Activated T-cell treated with anti-CD3 and anti-CD28 coated beads, Interleukin-2, amount 50 U/mL, for 4 hours (primary cell): ENCODE results near the gene MASP2. TPM values are rescaled to one million over a fixed set of nuclear protein-coding genes. Genes with fewer than 3 reads are reported as not detected.
"Not testable (repeated sequence)": the region's sequence is repeated elsewhere in the genome, so short reads cannot be mapped to it uniquely, and the experiment has no call there.

Experiments used
- ATAC-seq, 2 donors: fragments of 200-7000 bp; cut with Tn5 transposase; one replicate each; pipeline ENCODE4 v1.10.0; 2021
- DNase-seq: peaks from one replicate; pipeline ENCODE4 v3.0.0-alpha.2; 2020
- H3K27me3 Mint-ChIP-seq: one replicate; pipeline ENCODE4 v1.8.0; 2021; ENCODE audit warnings: low read depth, mixed read lengths
- H3K36me3 Mint-ChIP-seq: one replicate; pipeline ENCODE4 v1.8.0; 2022; ENCODE audit warnings: mixed read lengths; ENCODE audit not compliant: insufficient read depth
- H3K4me1 Mint-ChIP-seq: one replicate; pipeline ENCODE4 v1.8.0; 2021; ENCODE audit warnings: low read depth, mixed read lengths
- H3K4me3 Mint-ChIP-seq: one replicate; pipeline ENCODE4 v1.8.0; 2021; ENCODE audit warnings: mild to moderate bottlenecking, moderate library complexity, mixed read lengths
- H3K9me3 Mint-ChIP-seq: one replicate; pipeline ENCODE4 v1.8.0; 2021; ENCODE audit warnings: mixed read lengths
- total RNA-seq, 3 donors: library from RNA; stranded (reverse); gene quantifications; one replicate each; pipeline ENCODE4 v1.2.1, GENCODE V29; 2021

Gene MASP2
- total RNA-seq, 3 donors from 2014 or later, result 0.48 to 1.0 (median 0.50) TPM

- H3K4me3 Mint-ChIP-seq, result no peak overlapping the region
- no peaks in the 10 kb centered on the region for H3K9me3 Mint-ChIP-seq
- peaks cover 2% of the 10 kb centered on the region for H3K4me1 Mint-ChIP-seq
- DNase-seq, result no peak
- H3K36me3 Mint-ChIP-seq, result peaks cover 9% of the 10 kb centered on the region
- H3K27me3 Mint-ChIP-seq, result no peaks in the 10 kb centered on the region
- ATAC-seq, result peak; percentile 7 to 18
These were observed 15.3 kb downstream of the MASP2 start for GRCh38 chr1:11031624-11032262.

- ATAC-seq (no peak), DNase-seq (no peak)
- no peaks in the 10 kb centered on the region for H3K27me3 Mint-ChIP-seq
- H3K4me3 Mint-ChIP-seq, result no peak overlapping the region
- peaks cover 12% of the 10 kb centered on the region for H3K36me3 Mint-ChIP-seq
- peaks cover 3% of the 10 kb centered on the region for H3K4me1 Mint-ChIP-seq
- H3K9me3 Mint-ChIP-seq, result no peaks in the 10 kb centered on the region
These were observed 16.2 kb downstream of the MASP2 start for GRCh38 chr1:11030865-11031264.

DNA sequence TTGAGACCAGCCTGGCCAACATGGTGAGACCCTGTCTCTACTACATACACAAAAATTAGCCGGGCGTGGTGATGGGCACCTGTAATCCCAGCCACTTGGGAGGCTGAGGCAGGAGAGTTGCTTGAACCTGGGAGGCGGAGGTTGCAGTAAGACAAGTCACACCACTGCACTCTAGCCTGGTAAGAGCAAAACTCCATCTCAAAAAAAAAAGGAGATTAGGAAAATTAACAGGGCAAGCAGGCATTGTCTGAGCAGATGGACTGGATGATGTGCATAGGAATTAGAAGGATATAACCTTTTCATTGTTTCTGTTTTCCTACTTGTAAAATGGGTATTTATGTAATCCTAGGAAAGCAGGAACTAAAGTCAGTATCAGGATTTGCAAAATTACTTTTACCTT, 19.0 kb downstream of the MASP2 start:
- Mint-ChIP-seq H3K9me3 (no peaks in the 10 kb centered on the region), H3K4me3 (no peak overlapping the region), H3K4me1 (peaks cover 17% of the 10 kb centered on the region), H3K36me3 (peaks cover 30% of the 10 kb centered on the region), H3K27me3 (no peaks in the 10 kb centered on the region)
- DNase-seq (no peak), ATAC-seq (no peak)

- no peak for DNase-seq
- Mint-ChIP-seq H3K27me3 (no peaks in the 10 kb centered on the region), H3K4me3 (no peak overlapping the region), H3K9me3 (no peaks in the 10 kb centered on the region), H3K4me1 (peaks cover 19% of the 10 kb centered on the region), H3K36me3 (peaks cover 34% of the 10 kb centered on the region)
- ATAC-seq, result no peak
These were observed 19.7 kb downstream of the MASP2 start for GRCh38 chr1:11027316-11027715.

GRCh38 chr1:11026903-11027302, 20.1 kb downstream of the MASP2 start:
- Mint-ChIP-seq H3K27me3 (no peaks in the 10 kb centered on the region), H3K4me3 (no peak overlapping the region), H3K9me3 (no peaks in the 10 kb centered on the region), H3K36me3 (peaks cover 39% of the 10 kb centered on the region), H3K4me1 (peaks cover 22% of the 10 kb centered on the region)
- no peak for DNase-seq
- ATAC-seq, result no peak

GRCh38 chr1:11026052-11026451, 21.0 kb downstream of the MASP2 start:
- peaks cover 23% of the 10 kb centered on the region for H3K4me1 Mint-ChIP-seq
- no peak for ATAC-seq

DNA sequence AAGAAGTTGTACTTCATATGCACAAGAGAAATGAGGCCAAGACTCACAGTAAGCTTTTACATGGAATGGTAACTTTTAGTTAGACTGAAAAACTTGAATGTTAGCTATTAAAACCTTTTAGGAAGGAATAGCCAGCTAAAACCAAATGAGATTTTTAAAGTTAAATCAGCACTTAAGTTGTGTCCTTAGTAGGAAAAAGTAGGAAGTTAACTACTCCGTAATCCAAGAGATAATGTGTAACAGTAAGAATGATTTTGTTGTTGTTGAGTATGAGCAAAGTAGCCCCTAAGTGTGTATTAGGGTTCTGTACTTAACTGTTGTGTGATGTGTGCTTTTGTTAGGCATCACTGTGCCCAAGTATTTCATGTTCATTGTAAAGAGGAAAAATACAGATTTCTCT, 21.4 kb downstream of the MASP2 start:
- no peak for ATAC-seq
- Mint-ChIP-seq H3K4me3 (no peak overlapping the region), H3K4me1 (peaks cover 23% of the 10 kb centered on the region), H3K9me3 (no peaks in the 10 kb centered on the region), H3K36me3 (peaks cover 45% of the 10 kb centered on the region), H3K27me3 (no peaks in the 10 kb centered on the region)
- DNase-seq, result no peak

More at GRCh38 chr1:11026052-11026451, 21.0 kb downstream of the MASP2 start:
- H3K27me3 Mint-ChIP-seq, result no peaks in the 10 kb centered on the region
- DNase-seq, result no peak
- H3K4me3 Mint-ChIP-seq, result no peak overlapping the region
- H3K36me3 Mint-ChIP-seq, result peaks cover 45% of the 10 kb centered on the region
- H3K9me3 Mint-ChIP-seq, result no peaks in the 10 kb centered on the region

- H3K9me3 Mint-ChIP-seq, result no peaks in the 10 kb centered on the region
- H3K36me3 Mint-ChIP-seq, result peaks cover 43% of the 10 kb centered on the region
- H3K4me3 Mint-ChIP-seq, result no peak overlapping the region
- H3K27me3 Mint-ChIP-seq, result no peaks in the 10 kb centered on the region
- H3K4me1 Mint-ChIP-seq, result peaks cover 23% of the 10 kb centered on the region
- DNase-seq (no peak), ATAC-seq (no peak)
These were observed 22.2 kb downstream of the MASP2 start for GRCh38 chr1:11024874-11025203.

GRCh38 chr1:11024154-11024873, 22.7 kb downstream of the MASP2 start:
- Mint-ChIP-seq H3K36me3 (peaks cover 43% of the 10 kb centered on the region), H3K9me3 (no peaks in the 10 kb centered on the region), H3K4me3 (no peak overlapping the region), H3K27me3 (no peaks in the 10 kb centered on the region), H3K4me1 (peaks cover 23% of the 10 kb centered on the region)
- no peak for ATAC-seq
- no peak for DNase-seq

GRCh38 chr1:11023201-11023600, 23.8 kb downstream of the MASP2 start:
- Mint-ChIP-seq H3K4me3 (no peak overlapping the region), H3K27me3 (no peaks in the 10 kb centered on the region), H3K9me3 (no peaks in the 10 kb centered on the region), H3K36me3 (peaks cover 52% of the 10 kb centered on the region), H3K4me1 (peaks cover 28% of the 10 kb centered on the region)
- ATAC-seq (no peak), DNase-seq (no peak)

GRCh38 chr1:11019971-11020370, 27.1 kb downstream of the MASP2 start:
- Mint-ChIP-seq H3K4me3 (no peak overlapping the region), H3K4me1 (peaks cover 38% of the 10 kb centered on the region), H3K27me3 (no peaks in the 10 kb centered on the region), H3K36me3 (peaks cover 53% of the 10 kb centered on the region), H3K9me3 (no peaks in the 10 kb centered on the region)
- no peak for DNase-seq
- no peak for ATAC-seq

- ATAC-seq, H3K9me3 Mint-ChIP-seq, DNase-seq, H3K27me3 Mint-ChIP-seq, H3K4me3 Mint-ChIP-seq: not testable (repeated sequence)
- H3K4me1 Mint-ChIP-seq, result peaks cover 40% of the 10 kb centered on the region
- peaks cover 53% of the 10 kb centered on the region for H3K36me3 Mint-ChIP-seq
These were observed 27.7 kb downstream of the MASP2 start for GRCh38 chr1:11019358-11019757.

DNA sequence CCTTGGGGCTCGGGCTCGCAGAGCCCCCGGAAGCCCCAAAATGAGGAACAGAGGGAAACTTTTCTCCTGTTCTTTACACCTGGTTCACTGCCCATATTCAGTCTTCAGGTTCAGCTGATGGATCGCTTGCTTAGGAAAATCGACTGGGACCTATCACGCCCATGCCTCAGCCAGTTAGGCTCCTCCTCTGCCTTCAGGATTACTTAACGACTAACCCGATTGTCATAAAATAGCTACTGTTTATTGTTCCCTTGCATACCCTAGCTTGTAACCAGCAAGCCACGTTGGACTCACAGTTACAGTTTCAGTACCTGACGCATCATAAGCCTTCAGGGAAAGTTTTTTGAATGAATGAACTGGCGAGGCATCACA, 33.9 kb downstream of the MASP2 start:
- no peak for DNase-seq
- H3K27me3 Mint-ChIP-seq, result no peaks in the 10 kb centered on the region
- no peaks in the 10 kb centered on the region for H3K9me3 Mint-ChIP-seq
- peak; percentile 38 to 40 for ATAC-seq
- peak overlapping the region; percentile 91 for H3K4me3 Mint-ChIP-seq
- peaks cover 31% of the 10 kb centered on the region for H3K4me1 Mint-ChIP-seq
- H3K36me3 Mint-ChIP-seq, result peaks cover 24% of the 10 kb centered on the region

DNA sequence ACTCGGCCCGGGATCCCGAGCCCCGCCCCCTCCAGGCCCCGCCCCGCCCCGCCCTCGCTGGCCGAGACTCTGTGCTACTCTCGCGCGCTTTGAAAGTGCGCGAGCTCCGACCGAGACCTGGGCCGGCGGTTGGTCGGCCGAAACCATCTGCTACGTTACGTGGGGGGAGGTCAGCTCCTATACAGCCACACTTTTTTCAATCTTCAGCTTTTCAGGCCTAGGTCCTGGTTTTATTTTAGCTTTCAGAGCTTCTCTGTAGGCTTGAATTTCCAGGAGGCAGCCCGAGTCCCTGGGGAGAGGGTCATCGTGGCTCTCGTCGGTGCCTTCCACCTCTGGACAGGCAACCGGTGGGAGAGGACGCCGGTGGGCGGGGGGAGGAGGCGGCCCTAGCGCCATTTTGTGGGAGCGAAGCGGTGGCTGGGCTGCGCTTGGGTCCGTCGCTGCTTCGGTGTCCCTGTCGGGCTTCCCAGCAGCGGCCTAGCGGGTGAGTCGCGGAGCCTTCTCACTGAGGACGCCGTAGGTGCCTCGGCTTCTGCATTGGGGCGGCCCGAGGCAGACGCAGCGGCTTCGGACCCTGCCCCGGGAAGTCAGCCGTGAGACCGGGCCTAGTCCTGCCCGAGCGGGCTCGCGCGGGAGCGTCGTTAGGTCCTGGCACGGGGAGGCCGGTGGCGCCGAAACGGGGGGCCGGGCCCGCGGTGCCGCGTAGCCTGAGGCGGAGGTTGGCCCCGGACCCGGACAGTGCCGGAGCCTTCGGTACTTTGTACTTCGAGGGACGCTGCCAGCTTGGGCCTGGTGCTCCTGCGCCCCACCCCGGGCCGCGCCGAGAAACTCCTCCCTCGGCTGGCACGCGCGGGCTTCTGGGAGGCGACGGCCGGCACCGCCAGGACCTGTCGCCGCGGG, 34.5 kb downstream of the MASP2 start, which contains the start of gene TARDBP:
TSS of gene TARDBP (plus strand) at position 395 of the 900 bp plus-strand sequence. CDS start 1,074 bp downstream, outside the sequence.
- ATAC-seq (peak; percentile 86 to 88), DNase-seq (peak; percentile 83)
- Mint-ChIP-seq H3K9me3 (no peaks in the 10 kb centered on the region), H3K4me1 (peaks cover 29% of the 10 kb centered on the region), H3K4me3 (peak within 1 kb of the TSS; percentile 91), H3K27me3 (no peaks in the 10 kb centered on the region), H3K36me3 (peaks cover 22% of the 10 kb centered on the region)
